ENCODE data around the gene HTRA2.
A peak's percentile ranks its signal among the peaks of the same experiment; 100 is the strongest.

Gene HTRA2

GRCh38 chr2:74502147-74502719 lies 27.5 kb upstream of the HTRA2 start:
- Histone ChIP-seq H4K20me1 (ENCODE audit: insufficient read depth, low read length, poor library complexity, severe bottlenecking) (no peaks in the 10 kb centered on the region), H3K4me2 (ENCODE audit: low read depth, low read length, poor library complexity, severe bottlenecking) (peak overlapping the region; percentile 99), H3K79me2 (ENCODE audit: insufficient read depth, low read length) (peaks cover 23% of the 10 kb centered on the region), H3F3A (ENCODE audit: low read depth) (no peaks in the 10 kb centered on the region), H3K27me3 (ENCODE audit: insufficient read depth, low read length, poor library complexity, severe bottlenecking) (no peaks in the 10 kb centered on the region), H3K9me2 (replicated peaks; ENCODE audit: low read depth, low read length) (no peaks in the 10 kb centered on the region), H3K4me1 (ENCODE audit: insufficient read depth, low read length, poor library complexity, severe bottlenecking) (peaks cover 18% of the 10 kb centered on the region), H3K9me3 (ENCODE audit: insufficient read depth, low read depth, low read length) (no peaks in the 10 kb centered on the region), H3K4me3 (ENCODE audit: low read length, poor library complexity, severe bottlenecking) (peak overlapping the region; percentile 77), H3K36me3 (ENCODE audit: insufficient read depth, low read length) (no peaks in the 10 kb centered on the region), H2AFZ (ENCODE audit: low read length) (0 out of 2 replicates have a peak overlapping the region, but pooled peaks have one; percentile 83), H3K9ac (ENCODE audit: low read depth, low read length, poor library complexity, severe bottlenecking) (peak overlapping the region; percentile 80)
- TF ChIP-seq CTCF (conservative IDR thresholded peaks at IDR 0.05; ENCODE audit: low read length) (no peak), EZH2phosphoT487 (IDR thresholded peaks at IDR 0.05; ENCODE audit: borderline replicate concordance) (no peak)

- H3F3A ChIP-seq (ENCODE audit: low read depth), result no peaks in the 10 kb centered on the region
- H2AFZ ChIP-seq (ENCODE audit: low read length), result peak overlapping the region; percentile 83
- no peak for TF ChIP-seq EZH2phosphoT487 (IDR thresholded peaks at IDR 0.05; ENCODE audit: borderline replicate concordance)
- TF ChIP-seq CTCF (conservative IDR thresholded peaks at IDR 0.05; ENCODE audit: low read length), result peak; percentile 53
- peaks cover 23% of the 10 kb centered on the region for H3K79me2 ChIP-seq (ENCODE audit: insufficient read depth, low read length)
- H3K27me3 ChIP-seq (ENCODE audit: insufficient read depth, low read length, poor library complexity, severe bottlenecking), result no peaks in the 10 kb centered on the region
- H3K9ac ChIP-seq (ENCODE audit: low read depth, low read length, poor library complexity, severe bottlenecking), result peak overlapping the region; percentile 80
- H3K9me2 ChIP-seq (replicated peaks; ENCODE audit: low read depth, low read length), result no peaks in the 10 kb centered on the region
- no peaks in the 10 kb centered on the region for H3K9me3 ChIP-seq (ENCODE audit: insufficient read depth, low read depth, low read length)
- peak overlapping the region; percentile 99 for H3K4me2 ChIP-seq (ENCODE audit: low read depth, low read length, poor library complexity, severe bottlenecking)
- H3K4me1 ChIP-seq (ENCODE audit: insufficient read depth, low read length, poor library complexity, severe bottlenecking), result peaks cover 20% of the 10 kb centered on the region
- no peaks in the 10 kb centered on the region for H3K36me3 ChIP-seq (ENCODE audit: insufficient read depth, low read length)
- H3K4me3 ChIP-seq (ENCODE audit: low read length, poor library complexity, severe bottlenecking), result peak overlapping the region; percentile 77
- H4K20me1 ChIP-seq (ENCODE audit: insufficient read depth, low read length, poor library complexity, severe bottlenecking), result no peaks in the 10 kb centered on the region
Measured at GRCh38 chr2:74502720-74503505, 26.8 kb upstream of the HTRA2 start.

- Histone ChIP-seq H3K9ac (ENCODE audit: low read depth, low read length, poor library complexity, severe bottlenecking) (peak overlapping the region; percentile 80), H2AFZ (ENCODE audit: low read length) (peak overlapping the region; percentile 83), H3K36me3 (ENCODE audit: insufficient read depth, low read length) (no peaks in the 10 kb centered on the region), H3K4me2 (ENCODE audit: low read depth, low read length, poor library complexity, severe bottlenecking) (peak overlapping the region; percentile 99), H3F3A (ENCODE audit: low read depth) (no peaks in the 10 kb centered on the region), H3K4me3 (ENCODE audit: low read length, poor library complexity, severe bottlenecking) (peak overlapping the region; percentile 77), H3K4me1 (ENCODE audit: insufficient read depth, low read length, poor library complexity, severe bottlenecking) (peaks cover 27% of the 10 kb centered on the region), H3K27me3 (ENCODE audit: insufficient read depth, low read length, poor library complexity, severe bottlenecking) (no peaks in the 10 kb centered on the region), H3K9me2 (replicated peaks; ENCODE audit: low read depth, low read length) (no peaks in the 10 kb centered on the region), H3K9me3 (ENCODE audit: insufficient read depth, low read depth, low read length) (no peaks in the 10 kb centered on the region), H4K20me1 (ENCODE audit: insufficient read depth, low read length, poor library complexity, severe bottlenecking) (no peaks in the 10 kb centered on the region), H3K79me2 (ENCODE audit: insufficient read depth, low read length) (peaks cover 23% of the 10 kb centered on the region)
- TF ChIP-seq EZH2phosphoT487 (IDR thresholded peaks at IDR 0.05; ENCODE audit: borderline replicate concordance) (no peak), CTCF (conservative IDR thresholded peaks at IDR 0.05; ENCODE audit: low read length) (no peak)
Measured at GRCh38 chr2:74503506-74504475, 25.9 kb upstream of the HTRA2 start.

All from Loucy (cell line).